Fibroblast of mammary gland (primary cell): ENCODE measurements around the gene PPIF.

Experiments used
- DNase-seq: peaks from one replicate; pipeline ENCODE4 v3.0.0-alpha.2; 2010; ENCODE audit warnings: low read depth
- H3K4me3 ChIP-seq: 2 replicates; pipeline ENCODE4 v1.5.1; 2011; ENCODE audit warnings: low read depth, mild to moderate bottlenecking, low read length, moderate library complexity; ENCODE audit not compliant: control insufficient read depth
- CTCF ChIP-seq: conservative IDR thresholded peaks from 2 replicates; pipeline ENCODE4 v1.5.1; 2011; ENCODE audit warnings: low read depth, low read length, inconsistent platforms; ENCODE audit not compliant: control insufficient read depth, insufficient read depth

Gene PPIF

GRCh38 chr10:79308969-79309665 is 38.2 kb upstream of the PPIF start:
- H3K4me3 ChIP-seq = no peak overlapping the region
- TF ChIP-seq CTCF = no peak
- DNase-seq = no peak

- no peak overlapping the region for H3K4me3 ChIP-seq
- DNase-seq = no peak
- no peak for TF ChIP-seq CTCF
Observed at GRCh38 chr10:79310200-79310865, 36.9 kb upstream of the PPIF start.

- no peak for DNase-seq
- H3K4me3 ChIP-seq = no peak overlapping the region
- no peak for TF ChIP-seq CTCF
Observed at GRCh38 chr10:79310911-79311573, 36.2 kb upstream of the PPIF start.

- TF ChIP-seq CTCF = no peak
- DNase-seq = no peak
- H3K4me3 ChIP-seq = no peak overlapping the region
Observed at GRCh38 chr10:79311581-79312407, 35.5 kb upstream of the PPIF start.

GRCh38 chr10:79312601-79313187 is 34.6 kb upstream of the PPIF start:
- no peak overlapping the region for H3K4me3 ChIP-seq
- TF ChIP-seq CTCF = no peak
- DNase-seq = no peak

GRCh38 chr10:79313320-79313719 is 33.9 kb upstream of the PPIF start:
- H3K4me3 ChIP-seq = no peak overlapping the region
- TF ChIP-seq CTCF = no peak
- no peak for DNase-seq
